GM21528 (cell line): ENCODE data around the gene YIF1A.

Source experiments
- ATAC-seq: cut with Tn5 transposase; IDR thresholded peaks from one replicate; pipeline ENCODE4 v1.9.1; 2021; ENCODE audit warnings: mild to moderate bottlenecking, moderate library complexity; ENCODE audit not compliant: unreplicated experiment, low FRiP score

Gene YIF1A, protein sequence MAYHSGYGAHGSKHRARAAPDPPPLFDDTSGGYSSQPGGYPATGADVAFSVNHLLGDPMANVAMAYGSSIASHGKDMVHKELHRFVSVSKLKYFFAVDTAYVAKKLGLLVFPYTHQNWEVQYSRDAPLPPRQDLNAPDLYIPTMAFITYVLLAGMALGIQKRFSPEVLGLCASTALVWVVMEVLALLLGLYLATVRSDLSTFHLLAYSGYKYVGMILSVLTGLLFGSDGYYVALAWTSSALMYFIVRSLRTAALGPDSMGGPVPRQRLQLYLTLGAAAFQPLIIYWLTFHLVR

DNA sequence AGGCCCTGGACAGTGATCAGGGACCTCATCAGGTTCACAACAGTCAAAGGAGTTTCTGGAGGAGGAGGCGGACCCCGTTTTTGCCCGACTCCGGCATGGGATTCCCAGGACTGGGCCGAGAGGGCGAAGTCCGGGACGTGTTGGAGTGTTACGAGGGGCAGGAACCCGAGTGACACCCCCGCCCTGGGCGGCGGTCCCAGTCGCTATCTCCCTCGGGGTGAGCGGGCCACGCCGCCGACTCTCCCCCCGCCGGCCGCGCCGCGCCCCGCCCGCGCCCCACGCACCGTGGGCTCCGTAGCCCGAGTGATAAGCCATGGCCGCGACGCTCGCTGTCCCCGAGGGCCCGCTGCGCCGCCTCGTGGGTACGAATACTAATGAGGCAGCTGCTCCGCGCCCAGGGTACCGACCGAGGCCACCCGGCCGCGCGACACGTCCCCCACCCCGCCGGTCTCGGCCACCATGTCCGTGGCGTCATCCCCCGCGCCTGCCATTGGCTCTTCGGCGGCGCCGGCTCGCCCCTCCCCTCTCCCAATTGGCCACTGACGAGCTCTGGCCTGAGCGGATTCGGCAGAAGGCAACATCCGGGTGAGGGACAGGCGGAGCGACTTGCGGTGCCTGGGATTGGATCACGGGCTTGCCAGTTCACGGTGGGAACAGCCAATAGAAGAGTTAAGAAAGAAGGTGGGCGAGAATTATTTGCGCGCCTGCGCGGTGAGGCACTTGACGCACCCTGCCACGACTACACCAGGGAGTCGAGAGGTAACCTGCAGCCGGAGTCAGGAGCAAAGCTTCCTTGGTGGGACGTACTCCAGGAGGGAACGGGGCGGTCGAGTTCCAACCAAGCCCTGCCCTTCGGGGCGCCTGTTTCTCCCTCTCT is at the start of gene YIF1A:
Gene YIF1A, minus strand, starts transcription at position 473 of the 877 bp plus-strand sequence. Its CDS starts 158 bp downstream, at position 315.
- ATAC-seq: peak; percentile 87

DNA sequence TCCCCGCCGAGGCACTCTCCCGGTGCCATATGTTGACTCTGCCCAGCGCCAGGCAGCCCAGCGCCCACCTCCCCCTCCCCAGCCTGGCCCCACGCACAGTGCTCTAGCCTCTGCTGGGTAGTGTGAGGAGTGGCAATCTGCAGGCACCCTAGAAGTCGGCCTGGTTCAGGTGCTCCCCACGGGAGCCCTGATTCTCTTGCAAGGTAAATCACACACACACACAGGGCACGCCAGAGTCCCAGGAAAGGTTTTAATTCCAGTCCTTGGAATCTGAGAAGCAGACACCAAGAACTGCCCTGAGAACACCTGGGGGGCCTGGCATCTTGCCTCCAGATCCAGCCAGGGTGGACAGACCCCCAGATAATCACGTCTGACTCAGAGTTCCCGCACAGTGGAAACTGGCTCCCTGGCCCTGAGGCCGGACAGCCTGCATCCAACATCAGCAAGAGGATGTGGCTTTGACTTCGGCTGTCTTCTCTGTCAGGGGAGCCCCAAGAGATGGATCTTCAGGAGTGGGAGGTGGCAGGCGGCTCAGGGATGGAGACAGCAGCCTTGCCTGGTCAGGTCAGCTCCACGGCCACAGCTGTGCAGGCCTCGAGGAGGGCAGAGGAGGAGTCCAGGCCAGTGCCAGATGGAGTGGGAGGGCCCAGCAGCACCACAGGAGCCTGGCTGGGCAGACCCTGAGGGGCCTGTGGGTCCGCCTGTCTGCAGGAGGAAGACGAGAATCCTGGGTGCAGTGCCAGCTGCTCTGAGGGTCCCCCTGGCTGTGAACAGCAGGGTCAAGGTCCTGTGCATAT is 48.4 kb upstream of the YIF1A start:
- ATAC-seq: no peak

DNA sequence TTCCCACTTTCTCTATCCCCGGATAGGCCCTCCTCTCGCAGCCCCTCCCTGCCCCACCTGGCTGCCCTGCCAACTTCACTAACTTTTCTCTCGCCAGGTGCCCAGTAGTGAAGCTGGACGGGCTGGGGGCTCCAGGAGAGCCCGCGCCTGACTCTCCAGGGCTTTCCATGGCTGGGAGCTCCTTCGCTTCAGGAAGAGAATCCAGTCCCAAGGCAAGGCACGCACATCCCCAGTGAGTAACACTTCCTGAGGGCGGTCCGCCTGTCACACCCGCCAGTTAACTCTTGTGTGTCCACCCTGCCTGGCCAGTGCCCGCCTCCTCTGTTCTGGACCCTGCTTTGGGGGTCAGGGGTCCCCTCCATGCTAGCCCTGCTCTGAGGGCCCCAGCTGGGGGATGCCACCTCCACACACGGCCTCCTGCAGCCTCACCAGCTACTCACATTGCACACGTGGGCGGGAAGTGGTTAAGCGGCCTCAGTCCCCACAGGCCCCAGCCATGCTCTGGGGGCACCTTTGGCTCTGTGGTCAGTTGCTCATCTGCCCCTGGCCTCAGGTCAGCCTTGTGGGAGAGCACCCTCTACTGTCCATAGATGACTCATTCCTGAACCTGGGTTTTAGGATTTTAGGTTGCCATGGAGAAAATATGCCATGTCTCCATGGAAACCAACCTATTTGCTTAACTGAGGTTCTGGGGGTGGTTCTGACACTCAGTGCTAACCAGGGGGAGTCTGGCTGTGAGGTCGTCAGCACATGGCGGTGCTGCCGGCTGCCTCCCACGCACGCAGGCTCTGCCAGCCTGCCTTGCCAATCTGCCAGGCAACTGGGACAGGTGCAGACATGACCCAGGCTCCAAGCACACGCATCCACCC is 47.5 kb upstream of the YIF1A start, which contains the start of gene RIN1:
Gene RIN1, minus strand, starts transcription at position 201 of the 869 bp plus-strand sequence. Its CDS starts 32 bp downstream, at position 169.
- ATAC-seq: peak; percentile 47

DNA sequence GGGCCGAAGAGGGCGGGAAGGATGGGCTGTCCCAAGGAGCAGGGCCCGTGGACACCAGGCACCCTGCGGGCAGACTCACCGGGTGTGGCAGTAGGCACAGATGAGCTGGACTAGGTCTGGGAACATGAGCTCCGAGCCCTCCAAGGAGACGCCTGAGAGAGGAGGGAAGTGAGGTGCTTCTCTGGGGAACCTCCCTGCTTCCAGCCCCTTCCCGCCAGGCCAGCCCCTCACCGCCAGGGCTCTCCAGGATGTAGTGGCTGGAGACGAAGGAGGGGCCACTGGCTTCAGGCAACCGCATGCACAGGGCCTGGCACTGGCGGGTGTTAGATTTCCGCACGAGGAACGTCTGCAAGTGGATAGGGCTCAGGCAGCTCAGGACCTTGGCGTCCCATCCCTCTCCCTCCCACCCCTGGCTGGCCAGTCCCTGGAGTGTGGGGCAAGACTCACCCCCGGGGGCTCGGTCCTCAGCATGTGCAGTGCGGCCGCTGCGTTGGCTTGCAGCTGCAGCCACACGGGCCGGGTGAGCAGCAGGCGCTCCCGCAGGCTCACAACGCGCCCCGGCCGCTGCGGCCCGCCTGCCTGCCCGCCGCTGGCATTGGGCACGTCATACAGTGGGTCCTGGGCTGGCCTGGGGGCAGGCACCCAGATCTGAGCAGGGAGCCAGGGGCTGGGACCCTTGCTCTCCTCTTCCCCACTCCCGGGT is 46.7 kb upstream of the YIF1A start:
- no peak for ATAC-seq

DNA sequence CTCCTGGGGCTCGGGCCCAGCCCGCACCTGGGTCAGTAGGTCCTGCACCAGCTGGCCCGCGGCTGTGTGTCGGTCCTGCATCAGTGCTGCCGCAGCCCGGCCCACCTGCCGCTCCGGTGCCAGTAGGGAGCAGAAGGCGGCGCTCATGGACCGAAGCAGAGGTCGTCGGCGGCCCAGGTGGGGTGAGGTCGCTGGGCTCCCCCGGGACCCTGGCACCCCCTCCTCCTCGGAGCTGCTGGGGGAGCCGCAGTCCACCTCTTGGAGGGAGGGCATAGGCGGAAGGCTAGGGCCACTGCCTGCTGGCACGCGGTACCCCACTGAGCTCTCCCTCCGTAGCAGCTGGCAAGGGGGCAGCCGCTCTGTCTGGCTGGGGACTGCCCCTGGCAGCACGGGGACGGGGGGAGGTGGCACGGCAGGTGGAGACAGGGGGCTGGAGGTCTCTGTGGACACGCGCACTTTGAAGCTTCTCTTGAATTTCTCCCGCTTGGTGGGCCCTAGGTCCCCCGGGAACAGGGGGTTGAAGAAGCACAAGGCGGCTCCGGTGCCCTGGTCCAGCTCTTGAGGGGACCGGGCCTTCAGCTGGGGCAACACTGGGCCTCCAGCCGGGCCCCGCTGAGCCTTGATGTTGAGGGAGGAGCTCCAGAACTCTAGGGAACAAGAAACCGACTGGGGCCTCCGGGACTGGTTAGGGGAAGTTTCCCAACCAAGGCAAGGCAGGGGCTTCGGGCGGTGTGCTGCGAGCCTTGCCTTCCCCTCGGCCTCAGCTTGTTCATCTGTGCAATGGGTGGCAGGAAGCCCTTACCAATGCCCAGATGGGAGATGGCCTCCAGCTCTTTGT is 45.9 kb upstream of the YIF1A start:
- no peak for ATAC-seq

DNA sequence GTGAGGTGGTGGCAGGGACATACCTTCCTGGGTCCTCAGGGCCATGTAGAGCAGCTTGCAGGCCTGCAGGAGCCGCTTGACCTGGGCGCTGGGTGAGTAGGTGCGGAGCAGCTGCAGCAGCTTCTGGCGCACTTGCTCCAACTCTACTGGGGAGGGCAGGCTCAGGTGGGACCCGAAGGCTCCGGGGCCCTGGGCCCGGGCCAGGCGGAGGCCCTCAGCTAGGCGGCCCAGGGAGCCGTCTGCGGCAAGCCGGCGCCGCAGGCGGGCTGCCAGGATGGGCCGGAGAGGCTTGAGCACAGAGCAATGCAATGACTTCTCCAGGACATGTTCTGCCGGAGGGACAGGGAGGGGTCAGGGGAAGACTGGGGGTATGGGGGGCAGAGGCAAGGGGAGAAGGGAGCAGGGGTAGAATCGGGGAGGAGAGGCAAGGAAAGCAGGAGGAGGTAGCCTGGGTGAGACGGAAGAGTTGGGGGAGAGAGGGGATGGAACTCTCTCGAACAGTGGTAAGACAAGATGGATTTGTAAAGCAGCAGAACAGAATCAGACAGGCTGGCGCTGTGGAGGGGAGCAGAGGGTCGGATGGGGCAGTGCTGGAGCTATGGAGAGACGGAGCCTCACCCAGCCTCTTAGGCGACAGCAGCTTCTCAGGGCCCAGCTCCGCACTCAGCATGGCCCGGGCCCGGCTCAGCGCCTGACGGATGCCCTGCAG is 45.1 kb upstream of the YIF1A start:
- ATAC-seq: no peak

DNA sequence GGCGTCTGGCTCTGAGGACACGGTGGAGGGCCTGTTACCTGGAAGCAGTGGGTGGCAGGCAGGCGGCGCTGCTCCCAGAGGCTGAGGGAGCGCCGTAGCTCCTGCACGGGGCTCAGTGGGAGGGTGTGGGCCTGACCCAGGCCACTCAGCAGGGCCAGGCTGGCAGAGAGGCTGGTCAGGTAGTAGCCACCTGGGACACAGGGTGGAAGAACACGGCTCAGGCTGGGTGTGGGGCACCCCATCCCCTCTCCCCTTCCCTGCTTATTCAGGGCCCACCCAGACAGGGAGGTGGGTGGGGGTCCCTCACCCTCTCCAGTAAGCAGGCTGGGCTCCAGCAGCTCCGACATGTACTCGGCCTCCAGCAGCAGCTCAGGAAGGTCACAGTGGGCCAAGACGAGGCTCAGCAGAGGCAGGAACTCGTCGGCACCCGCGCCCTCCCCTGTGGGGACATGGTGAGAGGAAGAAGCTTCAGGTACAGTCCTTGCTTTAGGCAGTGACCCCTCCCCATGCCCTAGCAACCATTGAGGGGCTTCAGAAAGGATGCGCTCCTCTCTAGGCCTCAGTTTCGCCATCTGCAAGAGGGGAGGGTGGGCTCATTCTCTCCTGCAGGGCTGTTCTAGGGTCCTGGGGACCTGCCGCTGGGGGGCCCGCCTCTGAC is 44.4 kb upstream of the YIF1A start:
- ATAC-seq: no peak

DNA sequence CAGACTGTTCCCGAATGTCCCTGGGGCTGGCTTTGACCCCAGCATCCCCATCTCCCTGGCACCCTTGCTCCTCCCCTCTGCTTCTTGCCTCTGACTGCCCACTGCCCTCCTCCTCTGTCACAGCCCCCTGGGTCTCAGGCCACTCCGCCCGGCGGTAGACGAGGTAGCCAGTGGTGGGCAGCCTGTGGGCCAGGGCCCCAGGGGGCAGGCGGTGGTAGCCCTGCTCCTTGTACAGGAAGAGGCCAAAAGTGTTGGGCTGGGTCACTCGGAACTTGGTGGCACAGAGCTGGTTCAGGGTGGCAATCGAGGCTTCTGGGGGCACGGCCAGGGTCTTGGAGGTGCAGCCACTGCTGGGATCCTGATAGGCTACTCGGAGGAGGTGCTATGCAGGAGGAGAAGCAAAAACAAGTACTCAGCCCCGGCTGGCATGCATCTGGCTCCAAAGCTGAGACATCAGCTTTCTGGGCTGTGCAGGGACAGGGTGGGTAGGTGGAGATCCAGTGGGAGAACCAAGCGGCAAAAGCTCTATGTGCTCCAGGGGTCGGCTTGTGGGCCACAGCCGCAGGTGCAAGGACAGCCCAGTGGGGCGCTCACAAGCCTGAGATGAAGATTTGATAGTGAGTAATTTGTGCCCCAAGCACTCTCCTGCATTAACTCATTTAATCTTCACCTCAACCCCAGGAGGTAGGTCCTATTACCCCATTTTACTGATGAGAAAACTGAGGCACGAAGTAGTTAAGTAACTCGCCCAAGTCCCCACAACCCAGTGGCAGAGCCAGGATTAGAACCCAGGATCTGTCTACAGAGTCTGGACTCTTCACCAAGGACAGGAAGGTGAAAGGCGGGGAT is 43.7 kb upstream of the YIF1A start:
- ATAC-seq: no peak

DNA sequence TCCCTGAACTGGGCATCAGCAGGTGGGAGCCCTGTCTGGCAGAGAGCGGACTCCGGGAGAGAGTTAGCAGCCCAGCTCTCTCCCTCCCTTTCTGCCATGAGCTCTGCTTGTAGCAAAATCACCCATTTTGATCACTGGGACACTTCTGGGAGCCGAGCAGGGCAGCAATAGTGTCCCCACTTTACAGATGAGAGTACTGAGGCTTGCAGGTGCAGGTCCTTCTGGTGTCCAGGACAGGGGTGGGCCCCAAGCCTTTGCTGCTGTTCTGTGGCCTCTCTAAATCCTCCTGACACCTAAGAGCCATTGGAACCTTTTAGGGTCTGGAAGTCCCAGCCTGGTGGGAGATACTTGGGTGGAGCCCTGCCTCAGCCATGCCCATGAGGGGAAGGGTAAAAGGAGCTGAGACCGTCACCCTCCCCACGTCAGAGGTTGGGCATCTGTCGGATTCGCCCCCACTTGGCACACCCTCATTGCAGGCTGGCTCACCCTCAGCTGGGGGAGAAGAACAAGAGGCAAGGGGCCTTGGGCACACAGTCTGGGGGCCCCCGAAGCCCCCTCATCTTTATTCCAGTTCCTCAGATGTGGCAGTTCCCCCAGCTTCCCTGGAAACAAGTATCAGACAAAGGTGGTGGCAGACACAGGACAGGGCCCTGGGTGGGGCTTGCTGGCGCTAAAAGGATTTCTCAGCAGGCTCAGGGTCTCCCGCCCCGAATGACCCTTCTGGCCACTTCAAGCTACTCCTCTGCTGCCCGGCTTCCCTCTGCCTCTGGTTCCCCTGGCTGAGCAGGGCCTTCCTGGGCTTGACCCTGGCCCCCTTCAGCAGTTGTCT is 42.8 kb upstream of the YIF1A start:
- ATAC-seq: no peak

DNA sequence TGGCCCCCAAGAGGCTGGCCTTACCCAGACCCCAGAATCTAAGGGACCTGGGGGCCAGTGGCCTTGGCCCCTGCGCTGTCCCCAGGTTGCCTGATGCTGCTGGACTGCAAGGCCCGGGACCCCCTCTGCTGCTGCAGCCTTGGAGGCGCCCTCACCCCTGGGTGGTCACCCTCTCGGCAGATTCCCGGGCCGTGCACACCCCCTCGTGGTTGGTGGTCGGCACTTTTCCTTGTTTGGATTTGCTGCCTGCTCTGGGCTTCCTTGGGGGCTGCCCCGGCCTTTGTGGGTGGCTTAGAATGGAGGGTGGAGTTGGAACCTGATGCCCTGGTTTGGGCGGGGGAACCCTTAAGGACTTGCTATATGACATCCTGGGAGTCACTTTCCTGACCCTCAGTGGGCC is 42.0 kb upstream of the YIF1A start:
- ATAC-seq: no peak

DNA sequence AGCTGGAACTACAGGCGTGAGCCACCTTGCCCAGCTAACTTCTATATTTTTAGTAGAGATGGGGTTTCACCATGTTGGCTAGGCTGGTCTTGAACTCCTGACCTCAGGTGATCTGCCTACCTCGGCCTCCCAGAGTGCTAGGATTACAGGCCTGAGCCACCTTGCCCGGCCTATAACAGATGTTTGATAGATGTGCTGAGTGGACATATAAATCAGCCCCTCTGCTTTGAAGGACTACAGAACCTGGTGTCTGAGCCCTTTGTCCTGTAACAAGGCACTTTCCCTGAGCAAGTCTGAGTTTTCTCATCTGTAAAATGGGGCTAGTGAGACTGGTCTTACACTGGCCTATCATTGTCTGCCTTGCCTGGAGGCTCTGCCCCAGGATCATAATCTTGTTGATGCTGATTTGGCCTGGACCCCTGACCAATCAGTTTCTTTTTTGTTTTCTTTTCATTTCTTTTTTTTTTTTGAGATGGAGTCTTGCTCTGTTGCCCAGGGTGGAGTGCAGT is 40.3 kb upstream of the YIF1A start:
- ATAC-seq: no peak

DNA sequence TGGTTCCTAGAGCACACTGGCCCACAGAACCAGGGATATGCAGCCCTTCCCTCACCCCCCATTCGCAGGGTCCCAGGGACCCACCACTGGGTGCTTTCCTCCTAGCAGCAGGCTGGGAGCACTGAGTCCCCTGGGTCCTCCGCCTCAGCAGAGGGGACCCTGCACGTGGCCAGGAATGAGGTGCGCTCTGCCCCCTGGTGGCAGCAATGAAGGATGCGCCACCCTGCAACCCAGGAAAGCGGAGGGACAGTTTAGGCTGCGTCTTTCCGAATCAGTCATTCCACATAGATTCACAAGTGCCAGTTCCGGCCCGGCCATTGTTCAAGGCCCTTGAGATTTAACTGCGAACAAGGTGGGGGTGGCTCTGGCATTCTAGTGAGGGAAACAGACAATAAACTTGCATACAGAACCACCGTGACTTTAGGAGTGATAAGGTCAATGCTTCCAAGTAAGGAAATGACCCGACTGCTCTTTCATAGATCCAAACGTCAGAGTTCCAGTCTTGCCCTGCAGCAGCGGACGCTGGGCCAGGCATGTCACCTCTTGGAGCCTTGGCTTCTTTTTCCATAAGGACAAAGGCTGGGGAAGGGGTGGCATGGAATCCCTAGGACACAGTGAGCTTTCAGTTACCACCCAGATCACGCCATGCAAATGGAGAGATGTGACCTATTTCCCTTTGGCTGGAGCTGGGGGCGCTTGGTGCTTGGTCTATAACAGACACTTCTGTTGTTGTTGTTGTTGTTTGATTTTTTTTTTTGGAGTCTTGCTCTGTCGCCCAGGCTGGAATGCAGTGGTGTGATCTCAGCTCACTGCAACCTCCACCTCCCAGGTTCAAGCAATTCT is 39.6 kb upstream of the YIF1A start:
- ATAC-seq: no peak

DNA sequence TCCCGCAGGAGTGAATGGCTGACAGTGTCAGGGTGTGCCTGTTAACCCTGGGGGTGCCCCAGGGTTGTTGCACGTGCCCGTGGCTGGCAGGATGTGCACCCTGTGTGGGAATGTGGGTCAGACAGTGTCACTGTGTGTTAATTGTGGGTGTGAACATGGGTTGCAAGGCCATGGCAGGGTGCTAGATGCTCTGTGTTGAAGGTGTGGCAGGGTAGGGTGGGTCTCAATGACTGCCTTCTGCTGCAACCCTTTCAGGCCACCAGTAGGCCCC is 39.0 kb upstream of the YIF1A start:
- ATAC-seq: no peak

DNA sequence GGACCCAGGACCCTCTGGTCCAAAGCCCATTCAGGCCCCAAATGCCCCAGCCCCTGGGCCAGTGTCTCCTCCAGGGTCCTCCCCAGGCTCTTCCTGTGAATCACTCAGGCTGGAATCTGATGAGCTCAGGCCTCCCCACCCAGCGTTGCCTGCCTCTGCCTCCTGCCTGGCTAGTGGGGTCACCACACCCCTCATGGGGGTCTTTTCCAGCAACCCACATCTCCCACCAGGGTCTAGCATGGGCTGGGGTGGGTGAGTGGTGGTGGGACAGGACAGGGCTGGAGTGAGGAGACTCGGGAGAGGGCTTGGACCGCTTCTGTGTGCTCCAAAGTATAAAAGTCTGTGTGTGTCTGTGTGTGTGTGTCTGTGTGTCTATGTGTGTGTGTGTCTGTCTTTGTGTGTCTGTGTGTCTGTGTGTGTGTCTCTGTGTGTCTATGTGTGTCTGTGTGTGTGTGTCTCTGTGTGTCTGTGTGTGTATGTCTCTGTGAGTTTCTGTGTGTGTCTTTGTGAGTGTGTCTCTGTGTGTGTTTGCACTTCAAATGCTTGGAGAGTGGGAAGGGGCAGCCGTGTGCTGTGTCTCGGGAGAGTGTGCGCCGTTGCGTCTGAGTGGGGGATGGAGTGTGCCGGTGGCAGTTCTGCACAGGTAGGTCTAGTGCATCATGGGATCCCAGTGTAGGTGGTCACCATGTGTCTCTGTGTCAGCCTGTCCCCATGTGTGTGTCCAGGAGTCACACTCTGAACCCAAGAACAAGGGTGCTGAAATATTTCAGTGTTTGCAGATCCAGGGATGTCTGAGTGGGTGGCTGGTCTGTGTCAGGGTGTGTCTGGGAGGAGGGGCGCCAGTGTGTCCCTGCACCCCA is 38.5 kb upstream of the YIF1A start:
- ATAC-seq: no peak
